RWPE2 (cell line): ENCODE results near the gene ZDHHC22.

Experiments used
- ATAC-seq: fragments of 200-7000 bp; cut with Tn5 transposase; 3 replicates; pipeline ENCODE4 v1.9.1; 2021; ENCODE audit warnings: low read depth
- DNase-seq: peaks from one replicate; pipeline ENCODE4 v3.0.0-alpha.2; 2020; ENCODE audit warnings: low spot score
- H3K27ac ChIP-seq: fragments of 450-650 bp; 2 replicates; pipeline ENCODE4 v1.5.1; 2017; ENCODE audit warnings: mild to moderate bottlenecking; ENCODE audit not compliant: poor library complexity, severe bottlenecking
- H3K27me3 ChIP-seq: fragments of 250-450 bp; sonication (Bioruptor Pico); 2 replicates; pipeline ENCODE4 v1.5.1; 2021; ENCODE audit warnings: mild to moderate bottlenecking, moderate library complexity; ENCODE audit not compliant: insufficient read depth, poor library complexity, severe bottlenecking
- H3K36me3 ChIP-seq: fragments of 250-450 bp; sonication (Bioruptor Pico); 2 replicates; pipeline ENCODE4 v1.5.1; 2020; ENCODE audit warnings: low read depth, mild to moderate bottlenecking, moderate library complexity
- H3K4me1 ChIP-seq: fragments of 250-450 bp; sonication (Bioruptor Pico); 2 replicates; pipeline ENCODE4 v1.5.1; 2021; ENCODE audit warnings: mild to moderate bottlenecking, moderate library complexity; ENCODE audit not compliant: insufficient read depth, poor library complexity, severe bottlenecking
- H3K4me3 ChIP-seq: fragments of 250-450 bp; sonication (Bioruptor Pico); 2 replicates; pipeline ENCODE4 v1.5.1; 2021; ENCODE audit warnings: mild to moderate bottlenecking, moderate library complexity; ENCODE audit not compliant: severe bottlenecking
- H3K9me3 ChIP-seq: fragments of 250-450 bp; sonication (Bioruptor Pico); 2 replicates; pipeline ENCODE4 v1.5.1; 2021; ENCODE audit warnings: mild to moderate bottlenecking, moderate library complexity; ENCODE audit not compliant: severe bottlenecking
- TF ChIP-seq, protein P1 (sequence below): fragments of 450-650 bp; IDR thresholded peaks from one replicate; pipeline ENCODE4 v1.5.1; 2017; ENCODE audit warnings: mild to moderate bottlenecking, moderate library complexity; ENCODE audit not compliant: poor library complexity, severe bottlenecking

ZDHHC22 gene

DNA sequence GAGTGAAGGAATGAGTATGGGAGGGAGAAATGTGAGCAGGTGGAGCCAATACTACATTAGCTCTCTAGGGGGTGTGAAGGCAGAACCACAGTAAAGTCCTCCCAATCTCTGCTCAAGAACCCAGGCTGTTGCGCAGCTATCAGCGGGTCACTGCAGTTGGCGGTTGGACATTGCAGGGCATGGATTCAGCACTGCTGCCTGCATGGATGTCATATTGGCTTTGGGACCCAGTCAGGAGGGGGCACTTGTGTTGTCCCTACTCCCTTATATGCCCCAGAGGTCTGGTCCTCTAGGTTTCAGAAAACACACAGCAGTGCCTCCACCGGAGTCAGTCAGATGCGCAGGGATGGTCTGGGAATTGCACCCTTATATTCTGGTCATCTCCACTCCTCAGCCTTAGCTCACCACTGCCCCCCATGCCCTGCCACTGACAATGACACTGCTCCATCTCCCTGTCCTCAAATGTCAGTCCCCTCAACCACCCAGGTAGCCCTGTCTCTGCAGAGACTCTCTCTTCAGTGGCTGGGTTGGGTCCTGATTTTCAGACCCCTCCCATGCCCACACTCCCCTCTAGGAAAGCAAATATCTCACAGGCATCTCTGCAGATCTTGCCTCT, 9.6 kb downstream of the ZDHHC22 start:
- Histone ChIP-seq H3K9me3 (no peaks in the 10 kb centered on the region), H3K27ac (no peak overlapping the region), H3K36me3 (no peaks in the 10 kb centered on the region), H3K4me1 (no peaks in the 10 kb centered on the region), H3K27me3 (peaks cover 25% of the 10 kb centered on the region), H3K4me3 (no peak overlapping the region)
- DNase-seq (no peak), ATAC-seq (no peak)
- TF ChIP-seq, protein P1, sequence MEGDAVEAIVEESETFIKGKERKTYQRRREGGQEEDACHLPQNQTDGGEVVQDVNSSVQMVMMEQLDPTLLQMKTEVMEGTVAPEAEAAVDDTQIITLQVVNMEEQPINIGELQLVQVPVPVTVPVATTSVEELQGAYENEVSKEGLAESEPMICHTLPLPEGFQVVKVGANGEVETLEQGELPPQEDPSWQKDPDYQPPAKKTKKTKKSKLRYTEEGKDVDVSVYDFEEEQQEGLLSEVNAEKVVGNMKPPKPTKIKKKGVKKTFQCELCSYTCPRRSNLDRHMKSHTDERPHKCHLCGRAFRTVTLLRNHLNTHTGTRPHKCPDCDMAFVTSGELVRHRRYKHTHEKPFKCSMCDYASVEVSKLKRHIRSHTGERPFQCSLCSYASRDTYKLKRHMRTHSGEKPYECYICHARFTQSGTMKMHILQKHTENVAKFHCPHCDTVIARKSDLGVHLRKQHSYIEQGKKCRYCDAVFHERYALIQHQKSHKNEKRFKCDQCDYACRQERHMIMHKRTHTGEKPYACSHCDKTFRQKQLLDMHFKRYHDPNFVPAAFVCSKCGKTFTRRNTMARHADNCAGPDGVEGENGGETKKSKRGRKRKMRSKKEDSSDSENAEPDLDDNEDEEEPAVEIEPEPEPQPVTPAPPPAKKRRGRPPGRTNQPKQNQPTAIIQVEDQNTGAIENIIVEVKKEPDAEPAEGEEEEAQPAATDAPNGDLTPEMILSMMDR: no peak

DNA sequence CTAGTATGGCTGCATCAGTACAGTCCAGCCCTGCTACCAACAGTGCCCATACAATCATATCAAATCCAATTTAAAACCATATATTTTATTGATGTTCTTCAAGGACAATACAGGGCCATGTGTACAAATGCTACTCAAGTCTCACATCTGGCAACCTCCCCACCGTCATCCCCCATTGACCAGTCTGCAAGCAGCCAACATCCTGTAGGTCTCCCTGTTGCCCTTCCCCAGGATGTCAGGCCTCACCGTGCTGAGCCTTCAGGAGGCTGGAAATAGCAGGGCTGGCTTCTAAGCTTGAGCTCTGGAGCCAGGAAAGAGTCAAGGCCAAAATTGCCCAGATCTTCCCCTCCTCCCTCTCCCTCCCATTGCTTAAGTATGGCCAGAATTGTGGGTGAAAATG, 10.4 kb downstream of the ZDHHC22 start:
- DNase-seq (no peak), ATAC-seq (no peak)
- no peak overlapping the region for H3K4me3 ChIP-seq
- no peak overlapping the region for H3K27ac ChIP-seq
- peaks cover 22% of the 10 kb centered on the region for H3K27me3 ChIP-seq
- no peaks in the 10 kb centered on the region for H3K9me3 ChIP-seq
- H3K36me3 ChIP-seq: no peaks in the 10 kb centered on the region
- H3K4me1 ChIP-seq: no peaks in the 10 kb centered on the region
- TF ChIP-seq, protein P1: no peak

DNA sequence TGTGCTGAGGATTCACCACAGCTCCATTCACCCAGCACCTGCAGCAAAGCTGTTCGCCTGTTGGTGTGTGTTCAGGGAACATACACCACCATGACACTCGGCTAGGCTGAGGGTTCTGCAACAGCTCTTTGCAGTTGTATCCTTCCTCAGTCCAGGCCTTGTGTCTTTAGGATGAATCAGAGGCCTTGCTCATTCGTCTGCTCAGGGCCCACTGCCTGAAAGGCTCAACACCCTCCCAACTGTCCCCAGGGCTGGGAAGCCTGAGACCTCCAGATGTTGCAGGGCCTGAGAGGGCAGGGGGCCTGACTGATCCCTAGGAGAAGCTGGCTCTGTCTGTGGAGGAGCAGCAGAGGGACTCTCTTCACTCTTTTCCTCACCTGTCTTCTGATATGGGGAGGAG, 11.2 kb downstream of the ZDHHC22 start:
- Histone ChIP-seq H3K36me3 (no peaks in the 10 kb centered on the region), H3K27ac (no peak overlapping the region), H3K27me3 (peaks cover 20% of the 10 kb centered on the region), H3K4me1 (no peaks in the 10 kb centered on the region), H3K4me3 (no peak overlapping the region), H3K9me3 (no peaks in the 10 kb centered on the region)
- ATAC-seq: no peak
- TF ChIP-seq, protein P1: no peak
- no peak for DNase-seq

DNA sequence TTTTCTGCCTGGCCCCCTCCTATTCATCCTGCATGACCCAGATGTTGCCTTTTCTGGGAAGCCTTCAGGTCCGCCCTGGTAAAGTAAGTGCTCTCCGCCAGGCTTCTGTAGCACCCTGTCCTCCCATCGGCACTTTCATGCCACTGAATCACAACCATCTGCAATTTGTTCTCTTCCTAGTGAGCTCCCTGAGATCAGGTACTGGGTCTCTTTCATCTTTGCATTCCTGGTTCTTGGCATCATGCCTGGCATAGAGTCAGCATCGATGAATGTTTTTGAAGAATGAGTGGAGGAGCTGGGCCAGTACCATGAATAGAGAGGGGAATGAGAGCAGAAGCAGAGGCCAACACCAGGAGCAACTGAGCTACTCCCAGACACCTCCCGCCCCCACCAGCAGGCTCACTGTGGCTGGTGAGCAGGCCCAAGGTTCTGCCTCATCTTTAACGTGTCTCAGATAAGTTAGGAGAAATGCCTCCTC, 13.1 kb downstream of the ZDHHC22 start:
- TF ChIP-seq, protein P1: no peak
- H3K4me1 ChIP-seq: peaks cover 10% of the 10 kb centered on the region
- no peaks in the 10 kb centered on the region for H3K36me3 ChIP-seq
- no peak for DNase-seq
- H3K27ac ChIP-seq: no peak overlapping the region
- H3K9me3 ChIP-seq: no peaks in the 10 kb centered on the region
- no peak overlapping the region for H3K4me3 ChIP-seq
- peak; percentile 47 for ATAC-seq
- peaks cover 14% of the 10 kb centered on the region for H3K27me3 ChIP-seq

DNA sequence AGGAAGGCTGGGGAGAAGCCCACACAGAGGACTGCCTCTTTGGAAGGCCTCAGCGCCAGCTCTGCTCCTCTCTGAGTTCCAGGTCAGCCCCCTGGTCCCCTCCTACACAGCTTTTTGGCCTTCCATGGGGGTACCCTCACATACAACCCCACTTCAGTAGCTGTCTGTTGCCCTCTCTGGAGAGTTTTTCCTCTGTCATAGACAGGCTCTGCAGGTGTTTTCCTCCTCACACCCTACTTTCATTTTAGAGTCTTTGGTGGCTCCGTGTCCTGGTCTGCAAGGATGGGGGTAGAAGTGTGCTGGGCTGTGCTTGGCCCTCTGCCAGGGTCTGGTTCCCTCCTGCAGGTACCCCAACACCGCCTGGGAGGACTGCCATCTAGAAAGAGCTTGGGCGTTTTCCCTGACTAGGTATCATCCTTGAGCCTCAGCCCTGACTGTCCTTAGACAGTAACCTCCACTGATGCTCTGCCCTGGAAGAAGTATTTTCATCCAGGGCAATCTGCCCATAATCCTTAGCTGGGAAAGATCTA, 15.1 kb downstream of the ZDHHC22 start:
- no peaks in the 10 kb centered on the region for H3K36me3 ChIP-seq
- H3K27me3 ChIP-seq: peaks cover 14% of the 10 kb centered on the region
- H3K9me3 ChIP-seq: no peaks in the 10 kb centered on the region
- ATAC-seq (no peak), DNase-seq (no peak)
- H3K4me3 ChIP-seq: no peak overlapping the region
- H3K4me1 ChIP-seq: peaks cover 18% of the 10 kb centered on the region
- no peak overlapping the region for H3K27ac ChIP-seq
- TF ChIP-seq, protein P1: no peak
